NCI-H1092 (cell line): ENCODE data around the gene TTC9.

ENCODE experiments used
- DNase-seq: peaks from one replicate; lab custom pipeline; 2025; lab: John Stamatoyannopoulos, UW

The TTC9 gene

DNA sequence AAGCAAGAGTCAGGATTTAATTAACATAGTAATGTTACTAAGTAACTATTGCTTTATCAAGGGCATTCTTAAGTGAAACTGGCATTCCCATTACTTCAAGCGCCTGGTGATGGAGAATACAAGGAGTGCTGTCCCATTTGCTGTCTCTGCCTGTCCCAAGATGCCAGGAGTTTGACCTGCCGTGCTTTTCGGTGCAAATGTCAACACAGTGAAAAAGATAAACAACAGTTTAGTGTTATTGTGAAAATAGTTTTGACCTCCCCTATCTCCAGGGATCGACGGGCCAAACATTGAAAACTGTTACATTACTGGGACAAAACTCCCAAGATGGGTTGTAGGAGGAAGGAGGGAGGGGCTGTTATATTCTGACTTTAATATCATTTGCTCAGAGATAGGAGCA is 74.8 kb downstream of the TTC9 start:
- no peak for DNase-seq

DNA sequence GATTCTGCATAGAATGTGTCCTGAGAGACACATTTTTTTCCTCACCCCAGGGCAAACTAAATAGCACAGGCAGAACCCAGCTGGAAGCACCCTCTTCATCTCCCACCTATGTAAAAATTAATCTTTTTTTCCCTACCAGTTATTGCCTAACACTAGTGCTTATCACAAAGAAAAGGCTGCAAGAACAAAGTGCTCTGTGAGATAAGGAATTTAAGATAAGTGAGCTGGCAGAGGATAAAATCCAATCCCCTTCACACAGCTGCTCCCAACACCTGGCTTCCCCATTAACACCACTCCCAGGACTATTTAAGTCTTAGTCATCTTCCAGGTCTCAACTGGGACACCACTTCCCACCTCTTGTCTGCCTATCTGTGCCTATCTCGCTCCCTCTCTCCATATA is 75.2 kb downstream of the TTC9 start:
- no peak for DNase-seq

DNA sequence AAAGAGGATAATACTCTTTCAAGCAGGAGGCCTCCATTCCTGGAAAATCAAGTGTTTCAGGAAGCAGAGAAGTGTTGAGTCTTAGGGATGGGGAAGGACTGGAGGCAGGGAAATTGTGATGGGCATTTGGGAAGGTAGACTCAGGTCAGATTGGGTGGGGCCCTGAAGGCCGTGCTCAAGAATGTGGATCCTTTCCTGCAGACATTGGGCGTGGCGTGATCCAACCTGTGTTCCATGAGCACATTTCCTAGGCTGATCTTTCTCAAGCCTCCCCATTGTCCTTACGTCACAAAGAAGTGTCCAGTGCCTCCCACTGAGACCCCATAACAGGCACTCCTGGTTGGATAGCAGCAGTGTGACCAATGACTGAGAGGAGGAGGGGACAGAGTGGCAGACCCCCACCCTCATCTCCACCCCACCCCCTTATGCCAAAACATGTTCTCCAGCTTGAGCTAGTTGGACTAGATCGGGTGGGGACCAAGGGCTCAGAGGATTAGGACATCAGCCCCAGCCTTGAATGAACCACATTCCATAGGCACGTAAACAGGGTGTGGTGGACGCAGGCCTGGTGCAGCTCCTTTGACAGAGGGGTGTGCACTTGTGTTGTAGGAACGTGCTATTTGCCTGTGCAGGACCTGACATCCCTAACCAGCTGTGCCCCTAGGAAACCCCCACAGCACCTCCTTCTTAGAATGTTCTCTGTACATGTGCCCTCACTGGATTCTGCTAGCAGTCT is 76.8 kb downstream of the TTC9 start:
- DNase-seq = no peak

DNA sequence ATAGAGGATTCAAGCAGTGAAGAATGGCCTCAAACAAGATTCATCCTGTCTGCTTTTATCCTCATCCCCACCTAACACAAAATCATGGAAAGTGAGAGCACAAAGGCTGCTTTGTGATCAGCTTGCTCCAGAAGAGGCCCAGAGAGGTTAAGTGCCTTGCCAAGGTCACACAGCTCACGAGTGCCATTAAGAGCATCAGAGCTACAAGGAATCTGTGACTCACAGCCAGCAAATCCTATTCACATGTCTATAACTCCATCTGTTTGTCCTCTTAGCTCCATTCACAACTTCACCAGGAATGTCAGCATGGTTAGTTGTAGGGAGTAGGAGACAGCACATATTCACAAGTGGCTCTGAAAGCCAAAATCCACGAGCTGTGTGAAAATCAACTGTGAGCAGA is 79.8 kb downstream of the TTC9 start:
- DNase-seq = no peak

DNA sequence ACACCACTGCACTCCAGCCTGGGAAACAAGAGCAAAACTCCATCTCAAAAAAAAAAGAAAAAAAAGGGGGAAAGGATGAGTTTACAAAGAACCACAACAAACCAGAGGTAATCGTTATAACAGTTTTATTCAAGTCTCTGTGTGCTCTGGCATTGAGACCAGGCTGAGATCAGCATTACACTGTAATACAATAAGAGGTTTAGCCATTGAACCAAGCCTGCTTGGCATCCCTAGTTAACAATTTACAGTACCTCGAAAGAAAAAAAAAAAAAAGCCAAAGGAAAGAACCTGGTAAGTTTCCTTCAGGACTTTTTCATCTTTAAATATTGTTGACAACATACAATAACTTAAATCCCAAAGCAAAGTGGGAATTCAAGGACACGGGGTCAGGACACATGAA is 80.7 kb downstream of the TTC9 start:
- no peak for DNase-seq

DNA sequence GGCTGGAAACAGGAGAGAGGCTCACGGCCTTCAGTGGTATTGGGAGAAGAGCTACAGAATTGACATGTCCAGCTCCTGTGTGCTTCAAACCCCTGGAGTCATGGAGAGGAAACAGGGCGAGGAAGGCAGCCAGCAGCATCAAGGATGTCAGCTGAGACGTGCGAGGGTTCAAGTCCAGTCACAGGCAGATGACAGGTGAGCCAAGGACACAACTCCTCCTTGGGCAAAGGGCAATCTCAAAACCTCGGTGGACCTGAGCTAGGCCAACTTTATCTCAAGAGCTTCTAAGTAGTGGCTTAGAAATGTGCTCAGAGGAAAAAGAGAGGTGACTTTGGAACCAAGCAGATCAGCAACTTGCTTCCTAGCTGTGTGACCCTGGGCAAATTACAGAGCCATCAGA is 81.6 kb downstream of the TTC9 start:
- DNase-seq = no peak

DNA sequence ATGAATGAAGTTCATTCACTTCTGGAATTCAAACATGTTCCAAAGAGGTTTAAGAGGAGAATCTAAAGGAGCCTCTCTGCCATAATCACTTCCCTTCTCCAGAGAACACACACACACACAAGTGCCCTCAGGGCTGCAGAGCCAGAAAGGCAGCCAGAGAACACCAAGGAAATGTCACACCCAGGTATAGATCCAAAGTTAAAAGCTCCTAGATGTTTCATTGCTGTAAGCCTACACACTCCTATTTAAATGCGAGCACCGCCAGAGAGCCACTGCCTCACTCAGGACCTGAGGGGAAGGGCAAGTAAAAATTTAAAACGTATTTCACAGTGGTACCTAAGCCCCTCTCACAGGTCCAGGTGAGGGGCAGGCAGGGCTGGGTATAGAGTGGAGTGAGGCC is 82.4 kb downstream of the TTC9 start:
- no peak for DNase-seq

DNA sequence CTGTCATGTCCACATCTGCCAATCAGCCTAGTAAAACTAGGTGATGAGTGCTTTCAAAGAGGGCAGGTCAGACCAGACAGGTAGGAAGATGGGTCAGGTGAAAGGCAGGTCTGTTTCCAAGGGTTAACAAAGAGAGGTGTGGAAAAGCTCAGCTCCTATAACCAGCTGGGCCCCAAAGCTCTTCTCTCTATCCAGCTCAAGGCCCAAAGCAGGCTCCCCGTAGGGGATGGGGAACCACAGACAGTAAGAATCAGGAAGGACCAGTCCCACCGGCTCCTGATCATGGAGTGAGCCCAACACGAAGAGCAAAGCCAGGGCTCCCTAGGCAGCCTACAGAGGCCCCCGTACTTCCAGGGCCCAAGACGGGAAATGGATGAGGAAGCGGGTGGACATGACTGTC is 83.2 kb downstream of the TTC9 start:
- no peak for DNase-seq
